Testis (tissue), 3 donors: Measurements from ENCODE around the gene PDXDC1. TPM values are rescaled to one million over a fixed set of nuclear protein-coding genes. Genes with fewer than 3 reads are reported as not detected.
A peak's percentile ranks its signal among the peaks of the same experiment; 100 is the strongest.
"Not testable (repeated sequence)": the region's sequence is repeated elsewhere in the genome, so short reads cannot be mapped to it uniquely, and the experiment has no call there.

Experiments used
- DNase-seq: peaks from one replicate; pipeline ENCODE4 v3.0.0-alpha.2; 2019
- H3K27ac ChIP-seq, 2 donors: fragments of 200-600 bp; sonication (generic); one replicate each; pipeline ENCODE4 v1.5.1; 2019
- H3K27me3 ChIP-seq: fragments of 200-600 bp; sonication (generic); one replicate; pipeline ENCODE4 v1.5.1; 2019
- H3K36me3 ChIP-seq: fragments of 200-600 bp; sonication (generic); one replicate; pipeline ENCODE4 v1.5.1; 2017; ENCODE audit warnings: low read depth; ENCODE audit errors: missing control alignments
- H3K4me1 ChIP-seq: fragments of 200-600 bp; sonication (generic); one replicate; pipeline ENCODE4 v1.5.1; 2019
- H3K4me3 ChIP-seq, 2 donors: fragments of 200-600 bp; sonication (generic); one replicate each; pipeline ENCODE4 v1.5.1; 2017 to 2019
- H3K9me3 ChIP-seq: fragments of 200-600 bp; sonication (generic); one replicate; pipeline ENCODE4 v1.5.1; 2017
- WGBS, 2 donors: methylation state at CpG; one replicate each; pipeline ENCODE4 v1.1.5; 2018; 5-methylcytosine and 5-hydroxymethylcytosine counted together
- intact Hi-C: fragments of 100-400 bp; cut with DNase I; formaldehyde crosslinking; loops from one replicate; pipeline ENCODE4 v1.15.1; 2023; ENCODE audit warnings: low total_unique reads
- polyA plus RNA-seq: library from polyadenylated mRNA; stranded (reverse); fragments of 350-450 nt; fragmentation: Illumina TruSeq; extraction: RNeasy Lipid Tissue Mini Kit (QIAGEN cat#74804); gene quantifications from one replicate; pipeline ENCODE4 v1.2.3, GENCODE V29; 2014; ENCODE audit warnings: low read depth, low replicate concordance; ENCODE audit not compliant: insufficient read depth
- total RNA-seq, 2 donors: library from RNA; depleted of rRNA; stranded (reverse); fragments of >200 nt; gene quantifications; one replicate each; pipeline ENCODE4 v1.2.3, GENCODE V29; 2016
- TF ChIP-seq, protein P1 (sequence below), 3 experiments: fragments of 450-650 bp in 2 of 3; fragments of 200-600 bp in 1 of 3; sonication (generic) in 1 of 3; IDR thresholded peaks; one replicate each; pipeline ENCODE4 v1.5.1; 2016 to 2019; ENCODE audit warnings: antibody characterized with exemption in 3 of 3, mild to moderate bottlenecking in 2 of 3, moderate library complexity in 1 of 3

PDXDC1 gene
- total and polyA plus RNA-seq, 3 donors from 2014 or later: 171 to 257 (median 247) TPM

DNA sequence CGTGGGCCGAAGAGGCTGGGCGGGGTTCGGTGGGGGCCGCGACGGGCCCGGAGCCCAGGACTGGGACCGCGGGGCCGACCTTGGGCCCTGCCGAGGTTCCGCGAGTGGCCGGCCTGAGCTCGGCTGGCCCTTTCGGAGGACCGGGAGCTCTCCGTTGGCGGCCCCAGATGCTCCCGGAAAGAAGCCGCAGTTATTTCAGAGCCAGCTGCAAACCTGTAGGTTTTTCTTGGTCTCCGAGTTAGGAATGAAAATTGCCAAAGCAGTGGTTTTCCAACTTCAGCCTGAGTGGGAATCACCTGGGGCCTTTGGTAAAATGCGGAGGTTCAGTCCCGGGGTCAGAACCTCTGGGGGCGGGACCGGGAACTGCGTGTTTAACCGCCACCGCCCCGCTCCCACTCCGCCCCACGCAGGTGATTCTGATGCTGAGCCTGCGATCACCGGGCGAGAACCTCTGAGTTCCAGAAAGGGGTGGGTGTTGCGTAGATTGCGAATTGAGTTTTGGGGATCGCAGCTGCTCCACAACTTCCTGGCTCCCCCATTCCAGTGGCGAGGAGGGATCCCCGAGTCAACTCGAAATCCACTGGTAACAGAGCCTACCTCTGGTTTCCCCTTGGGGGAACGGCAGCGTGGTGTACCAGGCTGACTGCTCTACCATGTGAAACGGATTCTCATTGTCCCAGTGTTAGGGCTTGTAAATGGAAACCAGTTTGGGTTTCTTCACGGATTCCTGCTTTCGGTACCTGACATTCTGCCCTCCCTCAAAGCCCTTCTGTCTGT, 780 bp downstream of the PDXDC1 start:
- peaks cover 11% of the 10 kb centered on the region for H3K4me1 ChIP-seq
- DNase-seq: peak; percentile 79

DNA sequence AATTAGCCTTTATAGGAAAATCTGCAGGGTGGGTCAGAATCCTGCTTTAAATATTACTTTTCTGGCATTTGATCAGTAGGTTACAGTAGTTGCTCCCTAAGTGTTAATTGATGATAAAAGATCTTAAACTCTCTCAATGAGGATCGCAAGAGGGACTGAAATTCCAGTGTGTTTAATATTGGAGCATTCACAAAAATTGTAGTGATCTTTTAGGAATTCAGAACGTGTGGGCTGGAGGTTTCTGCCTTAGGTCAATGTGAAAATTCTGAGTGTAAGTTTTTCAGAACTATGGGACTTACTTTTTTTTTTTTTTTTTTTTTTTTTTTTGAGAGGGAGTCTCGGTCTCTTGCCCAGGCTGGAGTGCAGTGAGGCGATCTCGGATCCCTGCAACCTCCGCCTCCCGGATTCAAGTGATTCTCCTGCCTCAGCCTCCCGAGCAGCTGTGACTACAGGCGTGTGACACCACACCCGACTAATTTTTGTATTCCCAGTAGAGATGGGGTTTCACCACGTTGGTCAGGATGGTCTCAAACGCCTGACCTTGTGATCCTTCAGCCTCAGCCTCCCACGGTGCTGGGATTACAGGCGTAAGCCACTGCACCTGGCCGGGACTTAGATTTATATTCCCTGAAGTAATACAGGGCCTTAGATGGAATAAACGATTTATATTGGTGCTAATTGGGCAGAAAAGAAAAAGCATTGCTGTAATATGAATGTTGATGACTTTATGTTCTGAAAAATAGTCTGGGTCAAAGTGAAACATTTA, 2.3 kb downstream of the PDXDC1 start:
- H3K27me3 ChIP-seq, intact Hi-C loops, H3K9me3 ChIP-seq, H3K27ac ChIP-seq, H3K36me3 ChIP-seq, DNase-seq, H3K4me3 ChIP-seq: not testable (repeated sequence)
- H3K4me1 ChIP-seq: peaks cover 11% of the 10 kb centered on the region
- WGBS, 2 donors: 51 to 60% methylated on average over 16 of the region's 16 CpGs

More for the DNA sequence above, 780 bp downstream of the PDXDC1 start:
- TF ChIP-seq, protein P1, sequence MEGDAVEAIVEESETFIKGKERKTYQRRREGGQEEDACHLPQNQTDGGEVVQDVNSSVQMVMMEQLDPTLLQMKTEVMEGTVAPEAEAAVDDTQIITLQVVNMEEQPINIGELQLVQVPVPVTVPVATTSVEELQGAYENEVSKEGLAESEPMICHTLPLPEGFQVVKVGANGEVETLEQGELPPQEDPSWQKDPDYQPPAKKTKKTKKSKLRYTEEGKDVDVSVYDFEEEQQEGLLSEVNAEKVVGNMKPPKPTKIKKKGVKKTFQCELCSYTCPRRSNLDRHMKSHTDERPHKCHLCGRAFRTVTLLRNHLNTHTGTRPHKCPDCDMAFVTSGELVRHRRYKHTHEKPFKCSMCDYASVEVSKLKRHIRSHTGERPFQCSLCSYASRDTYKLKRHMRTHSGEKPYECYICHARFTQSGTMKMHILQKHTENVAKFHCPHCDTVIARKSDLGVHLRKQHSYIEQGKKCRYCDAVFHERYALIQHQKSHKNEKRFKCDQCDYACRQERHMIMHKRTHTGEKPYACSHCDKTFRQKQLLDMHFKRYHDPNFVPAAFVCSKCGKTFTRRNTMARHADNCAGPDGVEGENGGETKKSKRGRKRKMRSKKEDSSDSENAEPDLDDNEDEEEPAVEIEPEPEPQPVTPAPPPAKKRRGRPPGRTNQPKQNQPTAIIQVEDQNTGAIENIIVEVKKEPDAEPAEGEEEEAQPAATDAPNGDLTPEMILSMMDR (IDR thresholded peaks at IDR 0.05): peak in 2 of 3 experiments; percentile 19 to 40
- H3K27me3 ChIP-seq, H3K36me3 ChIP-seq, intact Hi-C loops, H3K9me3 ChIP-seq: not testable (repeated sequence)
- Histone ChIP-seq H3K27ac (peak overlapping the region; percentile 90 to 98), H3K4me3 (peak overlapping the region; percentile 87 to 96)
- 2 to 3% methylated on average over 25 to 47 of the region's 47 CpGs for WGBS, 2 donors

DNA sequence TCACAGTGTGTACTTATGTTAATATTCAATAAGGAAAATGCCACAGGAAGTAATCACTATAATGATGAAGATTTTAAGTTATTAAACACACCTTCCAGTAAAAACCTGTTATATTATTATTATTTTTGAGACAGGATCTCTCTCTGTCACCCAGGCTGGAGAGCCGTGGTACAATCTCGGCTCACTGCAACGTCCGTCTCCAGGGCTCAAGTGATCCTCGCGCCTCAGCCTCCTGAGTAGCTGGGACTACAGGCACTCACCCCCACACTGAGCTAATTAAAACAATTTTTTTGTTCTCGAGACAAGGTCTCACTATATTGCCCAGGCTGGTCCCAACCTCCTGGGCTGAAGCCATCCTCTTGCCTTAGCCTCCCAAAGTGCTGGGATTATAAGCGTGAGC, 3.5 kb downstream of the PDXDC1 start:
- H3K36me3 ChIP-seq, intact Hi-C loops, H3K27ac ChIP-seq, H3K27me3 ChIP-seq, H3K9me3 ChIP-seq, H3K4me3 ChIP-seq, DNase-seq: not testable (repeated sequence)
- WGBS, 2 donors: 93 to 94% methylated on average over 8 of the region's 8 CpGs
- peaks cover 11% of the 10 kb centered on the region for H3K4me1 ChIP-seq

DNA sequence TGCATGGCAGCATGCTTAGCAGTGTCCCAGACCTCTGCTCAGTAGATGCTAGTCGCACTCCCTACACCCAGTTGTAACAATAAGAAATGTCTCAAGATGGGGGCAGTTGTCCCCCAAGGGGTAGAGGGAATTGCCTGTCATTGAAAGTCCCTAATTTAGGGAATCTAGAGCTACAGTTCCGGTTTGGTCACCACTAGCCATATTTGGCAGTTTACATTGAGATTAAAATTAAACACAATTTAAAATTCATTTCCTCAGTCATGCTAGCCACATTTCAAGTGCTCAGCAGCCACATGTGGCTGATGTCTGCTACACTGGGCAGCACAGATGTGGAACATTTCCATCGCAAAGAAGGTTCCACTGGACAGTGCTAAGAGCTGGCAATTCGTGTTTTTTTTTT, 4.1 kb downstream of the PDXDC1 start:
- H3K36me3 ChIP-seq, H3K27ac ChIP-seq, DNase-seq, intact Hi-C loops, H3K27me3 ChIP-seq, H3K9me3 ChIP-seq, H3K4me3 ChIP-seq: not testable (repeated sequence)
- peaks cover 11% of the 10 kb centered on the region for H3K4me1 ChIP-seq
- 89 to 92% methylated on average over 4 of the region's 4 CpGs for WGBS, 2 donors

DNA sequence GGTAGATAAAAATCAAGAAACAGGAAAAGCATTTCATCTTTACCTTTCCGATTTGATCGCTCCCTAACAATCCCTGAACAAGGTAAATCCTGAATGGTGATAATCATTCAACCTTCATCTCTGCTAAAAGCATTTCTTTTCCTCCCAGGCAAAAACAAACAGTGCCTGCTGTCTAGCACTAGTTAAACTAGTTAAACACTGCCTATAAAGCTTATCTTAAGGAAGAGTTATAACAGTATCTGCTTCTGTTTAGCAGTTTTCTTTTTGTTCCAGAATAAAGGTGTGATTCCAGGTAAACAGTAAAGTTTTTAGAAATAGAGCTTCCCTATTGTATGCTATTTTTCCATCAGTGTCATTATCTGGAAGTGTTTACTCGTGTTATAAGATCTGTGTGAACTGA, 6.4 kb downstream of the PDXDC1 start:
- H3K4me1 ChIP-seq, H3K4me3 ChIP-seq, H3K36me3 ChIP-seq, H3K27ac ChIP-seq, intact Hi-C loops, H3K27me3 ChIP-seq, H3K9me3 ChIP-seq, DNase-seq: not testable (repeated sequence)
- 81 to 87% methylated on average over 3 of the region's 3 CpGs for WGBS, 2 donors

DNA sequence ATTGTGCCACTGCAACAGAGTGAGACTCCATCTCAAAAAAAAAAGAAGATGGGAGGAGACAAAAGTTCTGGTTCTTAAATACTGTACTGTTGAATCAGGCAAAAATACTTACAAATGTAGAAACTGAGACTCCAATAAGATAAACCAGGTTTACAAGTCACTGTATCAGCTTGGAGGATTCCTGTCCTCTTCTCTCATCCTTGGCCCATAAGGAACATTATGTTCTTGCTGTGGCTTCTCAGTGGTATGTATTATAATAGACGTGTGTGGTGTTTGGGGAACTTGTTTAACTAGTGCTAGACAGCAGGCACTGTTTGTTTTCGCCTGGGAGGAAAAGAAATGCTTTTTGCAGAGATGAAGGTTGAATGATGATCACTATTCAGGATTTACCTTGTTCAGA, 7.7 kb downstream of the PDXDC1 start:
- H3K27me3 ChIP-seq, H3K4me1 ChIP-seq, intact Hi-C loops, DNase-seq, H3K36me3 ChIP-seq, H3K9me3 ChIP-seq, H3K4me3 ChIP-seq: not testable (repeated sequence)
- WGBS, 2 donors: 30 to 42% methylated on average over 2 of the region's 2 CpGs
- H3K27ac ChIP-seq: peak overlapping the region in 1 of 2 donors; percentile 11

DNA sequence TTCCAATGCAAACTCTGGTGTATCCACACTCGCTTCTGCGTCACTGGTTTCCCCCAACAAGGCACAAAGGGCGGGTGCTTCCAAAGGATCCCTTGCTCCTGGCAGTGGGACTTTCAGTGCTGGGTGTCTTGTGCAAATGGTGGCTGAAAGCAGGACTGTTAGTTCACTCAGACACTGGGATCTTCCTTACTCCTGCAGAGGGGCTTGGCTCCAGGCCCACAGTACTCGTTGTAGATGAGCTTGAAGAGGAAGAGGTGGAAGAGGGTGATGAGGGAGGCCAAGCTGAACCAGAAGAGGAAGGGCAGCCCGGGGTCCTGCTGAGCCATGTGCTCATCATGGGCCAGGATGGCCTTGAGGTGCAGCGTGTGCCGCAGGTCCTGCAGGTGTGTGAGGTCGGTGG, 13.3 kb downstream of the PDXDC1 start:
- H3K27ac ChIP-seq, H3K27me3 ChIP-seq, DNase-seq, H3K36me3 ChIP-seq, intact Hi-C loops, H3K4me1 ChIP-seq, H3K4me3 ChIP-seq, H3K9me3 ChIP-seq: not testable (repeated sequence)
- 77 to 85% methylated on average over 8 of the region's 8 CpGs for WGBS, 2 donors

DNA sequence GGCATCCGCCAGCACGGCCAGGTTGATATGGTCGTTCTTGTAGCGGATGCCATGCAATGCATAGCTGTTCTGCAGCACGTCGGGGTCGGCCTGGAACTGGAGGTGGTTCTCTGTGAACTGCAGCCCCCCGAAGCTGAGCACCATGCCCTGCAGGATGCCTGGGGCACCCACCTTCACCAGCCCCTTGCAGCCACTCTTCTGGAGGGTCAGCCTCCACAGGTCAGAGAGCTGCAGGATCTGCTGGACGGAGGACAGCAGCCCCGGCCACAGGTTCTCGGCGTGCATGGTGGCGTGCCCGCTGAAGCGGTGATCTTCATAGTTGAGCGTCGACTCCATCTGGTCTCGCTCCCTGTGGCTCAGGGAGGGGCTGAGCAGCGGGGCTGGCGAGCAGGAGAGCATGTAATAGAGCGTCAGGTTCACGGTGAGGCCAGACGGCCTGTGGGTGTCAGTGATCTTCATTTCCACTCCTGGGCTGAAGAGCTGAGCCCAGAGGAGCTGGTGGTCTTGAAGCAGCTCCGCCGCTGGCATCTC, 13.9 kb downstream of the PDXDC1 start:
- WGBS, 2 donors: 67 to 72% methylated on average over 25 of the region's 25 CpGs
- H3K4me3 ChIP-seq: peak overlapping the region in 1 of 2 donors; percentile 15
- H3K4me1 ChIP-seq, DNase-seq, intact Hi-C loops, H3K9me3 ChIP-seq, H3K27ac ChIP-seq, H3K36me3 ChIP-seq, H3K27me3 ChIP-seq: not testable (repeated sequence)

DNA sequence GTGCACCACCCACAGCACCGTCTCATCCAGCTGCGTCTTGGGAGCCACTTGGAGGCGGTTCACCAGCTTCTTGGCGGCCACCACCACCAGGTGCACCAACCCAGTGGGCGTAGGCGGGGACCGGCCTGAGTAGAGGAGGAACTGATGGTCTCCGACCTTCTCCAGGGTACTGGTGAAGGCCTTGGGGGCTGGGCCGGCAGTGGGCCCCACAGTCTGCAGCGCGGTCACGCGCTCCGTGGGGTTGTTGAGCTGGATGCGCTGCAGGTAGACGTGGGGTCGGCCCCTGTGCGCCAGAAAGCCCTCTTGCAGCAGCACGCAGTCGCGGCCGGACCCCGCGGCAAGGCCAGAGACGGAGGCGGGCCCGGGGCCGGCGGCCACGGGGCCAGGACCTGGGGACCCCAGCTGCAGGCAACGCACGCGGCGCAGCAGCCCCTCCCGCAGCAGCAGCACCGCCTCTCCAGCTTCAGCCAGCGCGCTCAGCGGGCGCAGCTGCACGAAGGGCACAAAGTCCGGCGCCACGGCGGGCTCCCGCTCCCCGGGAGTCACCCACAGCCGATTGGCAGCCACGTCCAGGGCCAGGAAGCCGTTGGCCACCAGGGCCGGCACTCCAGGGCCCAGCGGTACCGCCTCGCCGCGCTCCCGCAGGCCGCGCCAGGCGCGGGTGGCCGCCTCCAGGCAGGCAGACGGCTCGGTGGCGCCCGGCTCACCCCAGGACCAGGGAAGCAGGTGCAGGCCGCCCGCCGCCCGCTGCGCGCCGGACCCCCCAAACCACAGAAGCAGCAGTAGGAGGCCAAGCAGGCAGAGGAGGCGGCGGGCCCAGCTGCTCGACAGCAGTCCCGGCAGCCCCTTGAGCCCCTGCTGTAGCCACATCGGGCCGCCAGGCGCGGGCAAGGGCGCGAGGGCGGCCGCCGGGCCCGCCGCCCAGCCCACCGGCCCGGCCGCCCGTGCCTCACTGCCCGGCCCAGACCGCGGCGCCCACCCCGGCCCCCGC, 14.8 kb downstream of the PDXDC1 start:
- H3K36me3 ChIP-seq, intact Hi-C loops, H3K4me1 ChIP-seq, H3K27ac ChIP-seq, DNase-seq, H3K9me3 ChIP-seq, H3K27me3 ChIP-seq: not testable (repeated sequence)
- peak overlapping the region; percentile 9 to 15 for H3K4me3 ChIP-seq
- 36 to 75% methylated on average over 30 to 81 of the region's 98 CpGs for WGBS, 2 donors
